C4-2B (cell line): ENCODE results near the gene NAP1L4.

Experiments
- ZFX ChIP-seq: fragments of 450-650 bp; IDR thresholded peaks from 2 replicates; pipeline ENCODE4 v1.6.1; 2017
- TF ChIP-seq, protein P1 (sequence below): fragments of 450-650 bp; conservative IDR thresholded peaks from 2 replicates; pipeline ENCODE4 v1.5.1; 2017; ENCODE audit warnings: mild to moderate bottlenecking

DNA sequence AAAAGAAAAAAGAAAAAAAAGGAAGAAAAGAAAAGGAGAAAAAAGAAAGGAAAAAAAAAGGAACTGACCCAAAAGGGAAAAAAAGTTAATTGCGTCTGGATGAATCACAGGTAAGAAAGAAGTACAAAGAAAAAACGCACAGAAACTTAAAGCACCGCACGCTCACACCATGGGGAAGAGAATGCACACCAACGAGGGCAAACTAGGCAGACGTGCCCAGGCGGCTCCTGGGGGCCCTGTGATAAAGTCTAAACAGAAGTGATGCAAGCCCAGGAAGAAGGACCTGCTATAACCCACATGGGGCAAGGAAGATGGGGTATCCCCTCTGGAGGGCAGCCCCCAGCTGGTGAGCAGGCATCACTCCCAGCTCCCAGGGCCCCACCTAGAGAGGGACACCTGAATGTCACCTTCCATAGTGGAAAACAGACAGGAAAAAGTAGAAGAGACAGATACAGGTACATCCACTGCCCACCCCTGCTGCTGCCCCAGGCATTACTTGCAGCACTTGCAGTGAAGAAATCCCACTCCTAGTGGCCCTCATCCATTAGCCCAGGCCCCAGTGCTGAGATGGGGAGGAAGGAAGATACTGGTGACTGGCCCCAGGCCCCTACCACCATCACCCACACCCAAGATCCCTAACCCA is 28.9 kb downstream of the NAP1L4 start:
- TF ChIP-seq, protein P1, sequence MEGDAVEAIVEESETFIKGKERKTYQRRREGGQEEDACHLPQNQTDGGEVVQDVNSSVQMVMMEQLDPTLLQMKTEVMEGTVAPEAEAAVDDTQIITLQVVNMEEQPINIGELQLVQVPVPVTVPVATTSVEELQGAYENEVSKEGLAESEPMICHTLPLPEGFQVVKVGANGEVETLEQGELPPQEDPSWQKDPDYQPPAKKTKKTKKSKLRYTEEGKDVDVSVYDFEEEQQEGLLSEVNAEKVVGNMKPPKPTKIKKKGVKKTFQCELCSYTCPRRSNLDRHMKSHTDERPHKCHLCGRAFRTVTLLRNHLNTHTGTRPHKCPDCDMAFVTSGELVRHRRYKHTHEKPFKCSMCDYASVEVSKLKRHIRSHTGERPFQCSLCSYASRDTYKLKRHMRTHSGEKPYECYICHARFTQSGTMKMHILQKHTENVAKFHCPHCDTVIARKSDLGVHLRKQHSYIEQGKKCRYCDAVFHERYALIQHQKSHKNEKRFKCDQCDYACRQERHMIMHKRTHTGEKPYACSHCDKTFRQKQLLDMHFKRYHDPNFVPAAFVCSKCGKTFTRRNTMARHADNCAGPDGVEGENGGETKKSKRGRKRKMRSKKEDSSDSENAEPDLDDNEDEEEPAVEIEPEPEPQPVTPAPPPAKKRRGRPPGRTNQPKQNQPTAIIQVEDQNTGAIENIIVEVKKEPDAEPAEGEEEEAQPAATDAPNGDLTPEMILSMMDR, result no peak
- no peak for TF ChIP-seq ZFX
